Right lobe of liver (tissue), 6 donors: ENCODE measurements around the gene AKAP8L. TPM values are rescaled to one million over a fixed set of nuclear protein-coding genes. Genes with fewer than 3 reads are reported as not detected.
A peak's percentile ranks its signal among the peaks of the same experiment; 100 is the strongest.
"Not testable (repeated sequence)": the region's sequence is repeated elsewhere in the genome, so short reads cannot be mapped to it uniquely, and the experiment has no call there.

Experiments used
- ATAC-seq, 4 donors: fragments of 200-7000 bp; cut with Tn5 transposase; one replicate each; pipeline ENCODE4 v1.9.1; 2020; ENCODE audit warnings: mild to moderate bottlenecking in 4 of 4, moderate library complexity in 4 of 4
- DNase-seq, 3 donors: peaks; one replicate each; pipeline ENCODE4 v3.0.0-alpha.2; 2020
- H3K27ac ChIP-seq, 3 donors: fragments of 200-600 bp; one replicate each; pipeline ENCODE4 v1.8.0; 2022
- H3K27me3 ChIP-seq, 2 donors: fragments of 200-600 bp; one replicate each; pipeline ENCODE4 v1.8.0; 2022
- H3K36me3 ChIP-seq, 4 donors: fragments of 200-600 bp; sonication (generic) in 1 of 4; one replicate each; pipeline versions ENCODE4 v1.5.1 to v1.8.0; 2017 to 2022; ENCODE audit warnings: control low read depth in 1 of 4
- H3K4me1 ChIP-seq, 4 donors: fragments of 200-600 bp; sonication (generic) in 1 of 4; one replicate each; pipeline versions ENCODE4 v1.5.1 to v1.8.0; 2017 to 2022; ENCODE audit warnings: control low read depth in 1 of 4
- H3K4me3 ChIP-seq, 3 donors: fragments of 200-600 bp; one replicate each; pipeline ENCODE4 v1.8.0; 2022
- H3K9me3 ChIP-seq, 4 donors: fragments of 200-600 bp; sonication (generic) in 1 of 4; one replicate each; pipeline versions ENCODE4 v1.5.1 to v1.8.0; 2017 to 2022; ENCODE audit warnings: control low read depth in 1 of 4
- POLR2A ChIP-seq: fragments of 450-650 bp; IDR thresholded peaks from one replicate; pipeline ENCODE4 v1.6.1; 2017; ENCODE audit warnings: antibody characterized with exemption, mild to moderate bottlenecking
- WGBS: methylation state at CpG from one replicate; pipeline ENCODE4 v1.1.6; 2018; ENCODE audit warnings: low coverage, low lambda C conversion rate; ENCODE audit not compliant: insufficient coverage; ENCODE audit errors: missing lambda C conversion rate; 5-methylcytosine and 5-hydroxymethylcytosine counted together
- intact Hi-C, 2 donors: fragments of 100-400 bp; cut with DNase I; formaldehyde crosslinking; loops; one replicate each; pipeline versions ENCODE4 v1.11.2 to v1.14.1; 2022
- total RNA-seq, 6 experiments: library from RNA; depleted of rRNA in 2 of 6; stranded (reverse); fragments of >200 nt in 2 of 6; fragmentation: NEBNext Ultra II Directional in 3 of 6; extraction: Animal tissue kit (Norgen Biotek cat#: 25700) in 3 of 6; gene quantifications; one replicate each; pipeline versions ENCODE4 v1.1.0 to v1.2.4, GENCODE V29; 2016 to 2023
- TF ChIP-seq, protein P1 (sequence below), 4 donors: fragments of 200-600 bp in 3 of 4; fragments of 450-650 bp in 1 of 4; IDR thresholded peaks; one replicate each; pipeline versions ENCODE4 v1.5.1 to v1.8.0; 2016 to 2022; ENCODE audit warnings: antibody characterized with exemption in 4 of 4, mild to moderate bottlenecking in 2 of 4
- donor health status: DM: no; HTN: yes; CAD: no.
- donor health status: DM: no; HTN: no; CAD: no.
- donor health status: DM: no; HTN: no; CAD: no.
- donor health status: DM: no; HTN: yes; CAD: no.
- donor health status: DM: no; HTN: yes; CAD: no.

AKAP8L gene
- total RNA-seq, 6 experiments from 2014 or later: 27.4 to 69.4 (median 49.6) TPM

DNA sequence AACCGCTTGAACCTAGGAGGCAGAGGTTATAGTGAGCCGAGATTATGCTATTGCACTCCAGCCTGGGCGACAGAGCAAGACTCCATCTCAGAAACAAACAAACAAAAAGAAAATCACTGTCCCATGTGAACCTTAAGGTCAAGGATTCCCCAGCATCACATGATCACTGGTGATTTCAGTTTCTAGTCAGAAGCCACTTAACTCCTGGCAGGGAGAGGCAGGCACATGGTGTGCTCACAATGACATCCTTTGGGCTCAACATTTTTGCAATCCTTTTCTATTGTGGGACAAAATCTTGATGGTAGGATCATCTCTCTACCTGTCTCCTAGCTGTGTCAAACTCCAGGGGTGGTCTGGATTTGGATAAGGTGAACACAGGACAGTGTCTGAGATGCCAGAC is 51.3 kb downstream of the AKAP8L start:
- intact Hi-C loops: no loop called here
- 54% methylated on average over 3 of the region's 3 CpGs for WGBS
- H3K36me3 ChIP-seq: peaks cover 12 to 72% (median 30%) of the 10 kb centered on the region in 4 donors

DNA sequence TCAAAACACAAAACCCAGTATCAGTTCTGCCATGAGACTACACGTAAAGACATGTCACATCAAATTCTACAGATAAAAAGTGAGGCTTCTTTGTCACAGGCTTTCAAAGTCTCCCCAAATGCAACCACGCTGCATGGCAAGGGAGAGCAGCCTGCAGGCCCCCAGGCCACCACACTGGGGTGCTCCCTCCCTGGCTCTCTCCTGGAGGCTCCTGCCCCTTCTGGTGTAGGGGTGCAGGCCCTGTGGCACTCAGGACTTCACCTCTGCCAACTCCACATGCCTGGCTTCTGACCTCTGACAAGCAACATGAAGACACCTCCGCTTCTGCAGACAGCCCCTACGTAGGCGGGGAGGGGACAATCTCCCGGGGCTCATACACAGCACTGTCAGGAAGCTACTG is 53.5 kb downstream of the AKAP8L start:
- Histone ChIP-seq H3K9me3 (no peaks in the 10 kb centered on the region), H3K27ac (no peak overlapping the region), H3K4me1 (peaks cover 0 to 21% (median 3%) of the 10 kb centered on the region in 4 donors), H3K36me3 (peaks cover 13 to 67% (median 29%) of the 10 kb centered on the region in 4 donors), H3K4me3 (no peak overlapping the region), H3K27me3 (no peaks in the 10 kb centered on the region)
- DNase-seq: no peak
- intact Hi-C loops: no loop called here
- no CpG with 5 or more reads among the region's 6 CpGs for WGBS
- ATAC-seq: peak in 1 of 4 donors; percentile 12
- TF ChIP-seq POLR2A: no peak
- TF ChIP-seq, protein P1, sequence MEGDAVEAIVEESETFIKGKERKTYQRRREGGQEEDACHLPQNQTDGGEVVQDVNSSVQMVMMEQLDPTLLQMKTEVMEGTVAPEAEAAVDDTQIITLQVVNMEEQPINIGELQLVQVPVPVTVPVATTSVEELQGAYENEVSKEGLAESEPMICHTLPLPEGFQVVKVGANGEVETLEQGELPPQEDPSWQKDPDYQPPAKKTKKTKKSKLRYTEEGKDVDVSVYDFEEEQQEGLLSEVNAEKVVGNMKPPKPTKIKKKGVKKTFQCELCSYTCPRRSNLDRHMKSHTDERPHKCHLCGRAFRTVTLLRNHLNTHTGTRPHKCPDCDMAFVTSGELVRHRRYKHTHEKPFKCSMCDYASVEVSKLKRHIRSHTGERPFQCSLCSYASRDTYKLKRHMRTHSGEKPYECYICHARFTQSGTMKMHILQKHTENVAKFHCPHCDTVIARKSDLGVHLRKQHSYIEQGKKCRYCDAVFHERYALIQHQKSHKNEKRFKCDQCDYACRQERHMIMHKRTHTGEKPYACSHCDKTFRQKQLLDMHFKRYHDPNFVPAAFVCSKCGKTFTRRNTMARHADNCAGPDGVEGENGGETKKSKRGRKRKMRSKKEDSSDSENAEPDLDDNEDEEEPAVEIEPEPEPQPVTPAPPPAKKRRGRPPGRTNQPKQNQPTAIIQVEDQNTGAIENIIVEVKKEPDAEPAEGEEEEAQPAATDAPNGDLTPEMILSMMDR (IDR thresholded peaks at IDR 0.05): no peak

More for the DNA sequence above, 51.3 kb downstream of the AKAP8L start:
- TF ChIP-seq, protein P1 (IDR thresholded peaks at IDR 0.05): no peak
- TF ChIP-seq POLR2A: no peak
- no peaks in the 10 kb centered on the region for H3K27me3 ChIP-seq
- peak overlapping the region in 1 of 3 donors; percentile 33 for H3K27ac ChIP-seq
- H3K4me3 ChIP-seq: no peak overlapping the region
- H3K4me1 ChIP-seq: peaks cover 0 to 14% (median 0%) of the 10 kb centered on the region in 4 donors
- no peak for DNase-seq
- H3K9me3 ChIP-seq: no peaks in the 10 kb centered on the region
- peak; percentile 23 to 82 (median 51) for ATAC-seq

DNA sequence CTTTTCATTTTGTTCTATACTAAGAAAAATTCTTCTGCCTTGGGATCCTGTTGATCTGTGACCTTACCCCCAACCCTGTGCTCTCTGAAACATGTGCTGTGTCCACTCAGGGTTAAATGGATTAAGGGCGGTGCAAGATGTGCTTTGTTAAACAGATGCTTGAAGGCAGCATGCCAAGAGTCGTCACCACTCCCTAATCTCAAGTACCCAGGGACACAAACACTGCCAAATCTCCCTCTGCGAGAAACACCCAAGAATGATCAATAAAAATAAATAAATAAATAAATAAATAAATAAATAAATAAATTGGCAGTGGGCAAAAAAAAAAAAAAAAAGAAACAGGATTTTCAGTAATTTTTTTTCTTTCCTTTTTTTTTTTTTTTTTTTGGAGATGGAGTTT is 55.0 kb downstream of the AKAP8L start:
- H3K27ac ChIP-seq, intact Hi-C loops, H3K4me3 ChIP-seq, H3K9me3 ChIP-seq, DNase-seq, ATAC-seq, H3K27me3 ChIP-seq: not testable (repeated sequence)
- WGBS: 24% methylated on average over 2 of the region's 3 CpGs
- H3K36me3 ChIP-seq: peaks cover 12 to 61% (median 22%) of the 10 kb centered on the region in 4 donors
- H3K4me1 ChIP-seq: peaks cover 0 to 36% (median 9%) of the 10 kb centered on the region in 4 donors

GRCh38 chr19:15363048-15363447 is 55.7 kb downstream of the AKAP8L start:
- H3K27me3 ChIP-seq, H3K4me3 ChIP-seq, H3K9me3 ChIP-seq, H3K27ac ChIP-seq, intact Hi-C loops, ATAC-seq, DNase-seq: not testable (repeated sequence)
- peaks cover 0 to 40% (median 13%) of the 10 kb centered on the region in 4 donors for H3K4me1 ChIP-seq
- peaks cover 8 to 61% (median 21%) of the 10 kb centered on the region in 4 donors for H3K36me3 ChIP-seq
- WGBS: no CpG with 5 or more reads among the region's 30 CpGs

GRCh38 chr19:15360015-15360414 is 58.8 kb downstream of the AKAP8L start:
- Histone ChIP-seq H3K36me3 (peaks cover 8 to 62% (median 22%) of the 10 kb centered on the region in 4 donors), H3K27ac (peak overlapping the region; percentile 1 to 70 (median 25)), H3K4me1 (peaks cover 0 to 36% (median 17%) of the 10 kb centered on the region in 4 donors)
- H3K9me3 ChIP-seq, intact Hi-C loops, H3K27me3 ChIP-seq, DNase-seq, H3K4me3 ChIP-seq: not testable (repeated sequence)
- 25% methylated on average over 4 of the region's 4 CpGs for WGBS
- peak; percentile 44 to 59 (median 46) for ATAC-seq

GRCh38 chr19:15358918-15359317 is 59.9 kb downstream of the AKAP8L start:
- H3K27ac ChIP-seq: peak overlapping the region in 2 of 3 donors; percentile 44 to 60
- no peaks in the 10 kb centered on the region for H3K27me3 ChIP-seq
- intact Hi-C loops: no loop called here
- no peaks in the 10 kb centered on the region for H3K9me3 ChIP-seq
- WGBS: 86% methylated on average over 3 of the region's 3 CpGs
- TF ChIP-seq, protein P1 (IDR thresholded peaks at IDR 0.05): no peak
- TF ChIP-seq POLR2A: no peak
- H3K4me1 ChIP-seq: peaks cover 0 to 39% (median 17%) of the 10 kb centered on the region in 4 donors
- H3K36me3 ChIP-seq: peaks cover 8 to 61% (median 19%) of the 10 kb centered on the region in 4 donors
- DNase-seq (no peak), ATAC-seq (no peak)
- no peak overlapping the region for H3K4me3 ChIP-seq
